GM23248 (cell line): ENCODE data around the gene LIMS4.
"Not testable (repeated sequence)": the region's sequence is repeated elsewhere in the genome, so short reads cannot be mapped to it uniquely, and the experiment has no call there.

Source experiments
- EZH2 ChIP-seq: fragments of 200-600 bp; sonication (generic); IDR thresholded peaks from 2 replicates; pipeline ENCODE4 v1.6.1; 2018; ENCODE audit warnings: antibody characterized with exemption, mild to moderate bottlenecking; ENCODE audit not compliant: insufficient read depth, poor library complexity, severe bottlenecking
- EZH2phosphoT487 ChIP-seq: fragments of 200-600 bp; sonication (generic); IDR thresholded peaks from 2 replicates; pipeline ENCODE4 v1.6.1; 2018; ENCODE audit warnings: antibody characterized with exemption, moderate library complexity, mild to moderate bottlenecking, low read depth; ENCODE audit not compliant: insufficient read depth

GRCh38 chr2:110404988-110405387 is 67.6 kb downstream of the LIMS4 start:
- TF ChIP-seq EZH2, EZH2phosphoT487: not testable (repeated sequence)
